ENCODE measurements around the gene GH2.

DNA sequence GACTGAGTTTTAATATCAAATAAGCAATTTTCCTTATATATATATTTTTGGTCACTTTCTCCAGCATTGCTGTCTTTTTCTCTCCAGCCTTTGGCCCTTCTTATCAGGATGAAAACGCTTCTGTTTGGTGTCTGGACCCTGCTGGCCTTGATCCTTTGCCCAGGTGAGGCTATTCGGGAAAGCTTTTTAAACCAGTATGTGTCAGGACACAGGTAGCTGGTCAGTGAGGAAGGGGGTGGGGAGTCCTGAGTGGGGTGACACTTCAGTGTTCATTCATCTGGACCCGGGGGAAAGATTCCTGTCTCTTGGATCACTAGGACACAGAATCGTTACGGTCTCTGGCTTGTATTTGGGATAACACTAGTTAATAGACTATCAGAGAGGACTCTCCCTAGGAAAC is 27.0 kb downstream of the GH2 start:
- TF ChIP-seq, protein P1, sequence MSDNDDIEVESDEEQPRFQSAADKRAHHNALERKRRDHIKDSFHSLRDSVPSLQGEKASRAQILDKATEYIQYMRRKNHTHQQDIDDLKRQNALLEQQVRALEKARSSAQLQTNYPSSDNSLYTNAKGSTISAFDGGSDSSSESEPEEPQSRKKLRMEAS (IDR thresholded peaks at IDR 0.05), result no peak
- TF ChIP-seq EGR1 (IDR thresholded peaks at IDR 0.05) (no peak), CREB1 (IDR thresholded peaks at IDR 0.05; ENCODE audit: low read depth) (no peak), NFIC (IDR thresholded peaks at IDR 0.05) (no peak)
- TF ChIP-seq, protein P2, sequence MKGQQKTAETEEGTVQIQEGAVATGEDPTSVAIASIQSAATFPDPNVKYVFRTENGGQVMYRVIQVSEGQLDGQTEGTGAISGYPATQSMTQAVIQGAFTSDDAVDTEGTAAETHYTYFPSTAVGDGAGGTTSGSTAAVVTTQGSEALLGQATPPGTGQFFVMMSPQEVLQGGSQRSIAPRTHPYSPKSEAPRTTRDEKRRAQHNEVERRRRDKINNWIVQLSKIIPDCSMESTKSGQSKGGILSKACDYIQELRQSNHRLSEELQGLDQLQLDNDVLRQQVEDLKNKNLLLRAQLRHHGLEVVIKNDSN (IDR thresholded peaks at IDR 0.05), result no peak

Measured in Ishikawa (cell line).